Psoas muscle (tissue), 8 donors: ENCODE results near the gene ID1. TPM values are rescaled to one million over a fixed set of nuclear protein-coding genes. Genes with fewer than 3 reads are reported as not detected.

Experiments used
- ATAC-seq, 4 donors: fragments of 200-7000 bp; cut with Tn5 transposase; one replicate each; pipeline ENCODE4 v1.9.1; 2020; ENCODE audit warnings: moderate library complexity in 3 of 4, mild to moderate bottlenecking in 2 of 4
- DNase-seq, 2 donors: peaks; one replicate each; pipeline ENCODE4 v3.0.0-alpha.2; 2020
- H3K27ac ChIP-seq: fragments of 200-600 bp; one replicate; pipeline ENCODE4 v1.8.0; 2022
- H3K27me3 ChIP-seq, 3 donors: fragments of 200-600 bp in 1 of 3; one replicate each; pipeline versions ENCODE4 v1.6.1 to v1.8.0; 2013 to 2022; ENCODE audit warnings: low read length in 2 of 3, mild to moderate bottlenecking in 2 of 3, moderate library complexity in 1 of 3; ENCODE audit not compliant: insufficient read depth in 3 of 3
- H3K36me3 ChIP-seq, 2 donors: fragments of 200-600 bp in 1 of 2; one replicate each; pipeline versions ENCODE4 v1.6.1 to v1.8.0; 2013 to 2022; ENCODE audit warnings: low read depth in 1 of 2, mild to moderate bottlenecking in 1 of 2, moderate library complexity in 1 of 2; ENCODE audit not compliant: insufficient read depth in 1 of 2
- H3K4me1 ChIP-seq: fragments of 200-600 bp; one replicate; pipeline ENCODE4 v1.8.0; 2022
- H3K4me3 ChIP-seq: fragments of 200-600 bp; one replicate; pipeline ENCODE4 v1.8.0; 2022; ENCODE audit warnings: mild to moderate bottlenecking
- H3K9me3 ChIP-seq: fragments of 200-600 bp; one replicate; pipeline ENCODE4 v1.8.0; 2022
- WGBS, 3 donors: extraction: QIAGEN DNeasy Blood & Tissue Kit; methylation state at CpG; one replicate each; pipeline versions ENCODE4 v1.1.6 to v1.1.7; 2013; 5-methylcytosine and 5-hydroxymethylcytosine counted together
- intact Hi-C, 2 donors: fragments of 100-400 bp; cut with DNase I; formaldehyde crosslinking; loops; one replicate each; pipeline versions ENCODE4 v1.11.0 to v1.14.2; 2022
- polyA plus RNA-seq, 3 donors: library from polyadenylated mRNA; stranded (reverse); fragments of 200-250 nt; gene quantifications; one replicate each; pipeline ENCODE4 v1.2.3, GENCODE V29; 2013
- total RNA-seq, 4 donors: library from RNA; stranded (reverse); fragmentation: NEBNext Ultra II Directional in 2 of 4; extraction: Animal tissue kit (Norgen Biotek cat#: 25700) in 2 of 4; gene quantifications; one replicate each; pipeline versions ENCODE4 v1.2.1 to v1.2.4, GENCODE V29; 2021 to 2023
- TF ChIP-seq, protein P1 (sequence below): fragments of 200-600 bp; IDR thresholded peaks from one replicate; pipeline ENCODE4 v1.8.0; 2022; ENCODE audit warnings: antibody characterized with exemption
- donor health status: healthy with polysubstance abuse.
- donor health status: DM: no; HTN: no; CAD: no; lungs with moderate emphysema.
- donor health status: Bipolar disorder and iron deficiency.
- donor health status: healthy.
- donor health status: DM: yes; HTN: yes; CAD: no.
- donor health status: DM: no; HTN: no; CAD: no.
- donor health status: DM: no; HTN: no; CAD: no.
- donor health status: DM: yes; HTN: yes; CAD: no.

The ID1 gene
- total and polyA plus RNA-seq, 7 donors = 25.1 to 574 (median 80.6) TPM

DNA sequence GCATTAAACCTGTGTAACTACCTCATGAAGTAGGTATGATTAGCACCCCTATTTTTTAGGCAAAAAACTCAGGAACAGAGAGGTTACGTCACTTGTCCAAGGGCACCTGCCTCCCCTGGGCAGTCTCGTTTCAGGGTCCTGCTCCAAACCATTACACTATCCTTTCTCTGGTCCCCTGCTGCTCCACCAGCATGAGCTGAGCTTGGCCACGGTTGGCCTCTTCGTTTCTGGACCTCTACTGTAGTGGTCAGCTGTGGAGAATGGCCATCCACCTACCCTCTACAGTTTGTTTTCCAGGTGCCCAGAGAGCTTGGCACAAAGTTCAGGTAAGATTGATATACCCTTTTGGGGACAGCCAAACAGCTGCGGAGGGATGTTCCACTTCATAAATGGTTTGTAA lies 49.4 kb downstream of the ID1 start:
- intact Hi-C loops = no loop called here
- peaks cover 4% of the 10 kb centered on the region for H3K4me1 ChIP-seq

More for the DNA sequence above, 49.4 kb downstream of the ID1 start:
- WGBS, 3 donors = 48 to 65% (median 54%) methylated on average over 5 of the region's 5 CpGs
- Histone ChIP-seq H3K36me3 (no peaks in the 10 kb centered on the region), H3K27me3 (no peaks in the 10 kb centered on the region), H3K9me3 (no peaks in the 10 kb centered on the region), H3K4me3 (no peak overlapping the region), H3K27ac (no peak overlapping the region)
- TF ChIP-seq, protein P1, sequence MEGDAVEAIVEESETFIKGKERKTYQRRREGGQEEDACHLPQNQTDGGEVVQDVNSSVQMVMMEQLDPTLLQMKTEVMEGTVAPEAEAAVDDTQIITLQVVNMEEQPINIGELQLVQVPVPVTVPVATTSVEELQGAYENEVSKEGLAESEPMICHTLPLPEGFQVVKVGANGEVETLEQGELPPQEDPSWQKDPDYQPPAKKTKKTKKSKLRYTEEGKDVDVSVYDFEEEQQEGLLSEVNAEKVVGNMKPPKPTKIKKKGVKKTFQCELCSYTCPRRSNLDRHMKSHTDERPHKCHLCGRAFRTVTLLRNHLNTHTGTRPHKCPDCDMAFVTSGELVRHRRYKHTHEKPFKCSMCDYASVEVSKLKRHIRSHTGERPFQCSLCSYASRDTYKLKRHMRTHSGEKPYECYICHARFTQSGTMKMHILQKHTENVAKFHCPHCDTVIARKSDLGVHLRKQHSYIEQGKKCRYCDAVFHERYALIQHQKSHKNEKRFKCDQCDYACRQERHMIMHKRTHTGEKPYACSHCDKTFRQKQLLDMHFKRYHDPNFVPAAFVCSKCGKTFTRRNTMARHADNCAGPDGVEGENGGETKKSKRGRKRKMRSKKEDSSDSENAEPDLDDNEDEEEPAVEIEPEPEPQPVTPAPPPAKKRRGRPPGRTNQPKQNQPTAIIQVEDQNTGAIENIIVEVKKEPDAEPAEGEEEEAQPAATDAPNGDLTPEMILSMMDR = no peak
- DNase-seq (no peak), ATAC-seq (peak in 1 of 4 donors; percentile 16)

Other genes starting within 250 kb of the ID1 start
- not detected for gene DEFB118, start 236.7 kb upstream of the ID1 start, total RNA-seq
- not detected for gene DEFB118, start 236.7 kb upstream of the ID1 start, polyA plus RNA-seq
- not detected for gene DEFB119, start 214.7 kb upstream of the ID1 start, total RNA-seq
- not detected for gene DEFB119, start 214.7 kb upstream of the ID1 start, polyA plus RNA-seq
- gene DEFB121, start 199.1 kb upstream of the ID1 start, total RNA-seq = not detected
- not detected for gene DEFB121, start 199.1 kb upstream of the ID1 start, polyA plus RNA-seq
- not detected for gene DEFB123, start 164.7 kb upstream of the ID1 start, total RNA-seq
- not detected for gene DEFB123, start 164.7 kb upstream of the ID1 start, polyA plus RNA-seq
- not detected for gene DEFB124, start 130.2 kb upstream of the ID1 start, total RNA-seq
- under 1 TPM in 1 of 3 donors, not detected in 2; 0.18 TPM for gene DEFB124, start 130.2 kb upstream of the ID1 start, polyA plus RNA-seq
- gene REM1, start 130.0 kb upstream of the ID1 start, total RNA-seq = 1 to 10 TPM in 2 of 4 donors, under 1 TPM in 2; 0.91 to 2.0 (median 0.97) TPM
- gene REM1, start 130.0 kb upstream of the ID1 start, polyA plus RNA-seq = 1 to 10 TPM in 2 of 3 donors, under 1 TPM in 1; 0.93 to 2.8 (median 1.4) TPM
- gene HM13, start 90.8 kb upstream of the ID1 start, total RNA-seq = 10 to 100 TPM; 32.4 to 62.5 (median 49.2) TPM
- gene HM13, start 90.8 kb upstream of the ID1 start, polyA plus RNA-seq = 100 to 1,000 TPM in 1 of 3 donors, 10 to 100 TPM in 2; 44.0 to 112 (median 48.4) TPM
- 1 to 10 TPM; 3.5 to 8.1 (median 5.0) TPM for gene COX4I2, start 32.6 kb downstream of the ID1 start, total RNA-seq
- gene COX4I2, start 32.6 kb downstream of the ID1 start, polyA plus RNA-seq = 10 to 100 TPM in 2 of 3 donors, 1 to 10 TPM in 1; 7.0 to 13.2 (median 11.9) TPM
- gene BCL2L1, start 117.6 kb downstream of the ID1 start, total RNA-seq = 10 to 100 TPM; 34.5 to 95.1 (median 76.3) TPM
- 100 to 1,000 TPM in 1 of 3 donors, 10 to 100 TPM in 2; 42.3 to 204 (median 48.2) TPM for gene BCL2L1, start 117.6 kb downstream of the ID1 start, polyA plus RNA-seq
- 1 to 10 TPM in 3 of 4 donors, under 1 TPM in 1; 0.63 to 2.2 (median 1.6) TPM for gene TPX2, start 134.0 kb downstream of the ID1 start, total RNA-seq
- 1 to 10 TPM; 2.6 to 8.5 (median 3.4) TPM for gene TPX2, start 134.0 kb downstream of the ID1 start, polyA plus RNA-seq
- 100 to 1,000 TPM in 2 of 4 donors, 10 to 100 TPM in 2; 55.8 to 144 (median 102) TPM for gene MYLK2, start 214.1 kb downstream of the ID1 start, total RNA-seq
- gene MYLK2, start 214.1 kb downstream of the ID1 start, polyA plus RNA-seq = 100 to 1,000 TPM in 1 of 3 donors, 10 to 100 TPM in 2; 30.6 to 273 (median 91.4) TPM
- 1 to 10 TPM in 2 of 4 donors, under 1 TPM in 2; 0.59 to 3.8 (median 1.2) TPM for gene FOXS1, start 240.3 kb downstream of the ID1 start, total RNA-seq
- gene FOXS1, start 240.3 kb downstream of the ID1 start, polyA plus RNA-seq = 1 to 10 TPM in 1 of 3 donors, under 1 TPM in 2; 0.65 to 1.3 (median 0.87) TPM